ENCODE data around the gene CES5A. TPM values are rescaled to one million over a fixed set of nuclear protein-coding genes. Genes with fewer than 3 reads are reported as not detected.
"Not testable (repeated sequence)": the region's sequence is repeated elsewhere in the genome, so short reads cannot be mapped to it uniquely, and the experiment has no call there.

CES5A gene
- total and polyA plus RNA-seq, 2 of the 8 experiments (the other 6 are each of a cell fraction or from before 2014, with no cell fraction given) = not detected

GRCh38 chr16:55816222-55816621 is 59.0 kb downstream of the CES5A start:
- H2BK20ac ChIP-seq (ENCODE audit: low read length); H4K91ac ChIP-seq (replicated peaks; ENCODE audit: insufficient read length, low read length); H3K9ac ChIP-seq (replicated peaks in 1 of 4; ENCODE audit: extremely low read depth in 1 of 4, low read depth in 3 of 4, low read length in 3 of 4); H3K56ac ChIP-seq (replicated peaks; ENCODE audit: insufficient read length, low read depth, low read length); FAIRE-seq; H3K27ac ChIP-seq (ENCODE audit: low read depth, low read length); H3K23ac ChIP-seq (ENCODE audit: insufficient read length); H4K8ac ChIP-seq (ENCODE audit: extremely low read depth, insufficient read depth, low read length); H3K4me2 ChIP-seq (ENCODE audit: insufficient read depth in 1 of 2, low read depth in 2 of 2, low read length in 2 of 2); H3K4me1 ChIP-seq (replicated peaks in 1 of 4; ENCODE audit: control insufficient read depth in 3 of 4, insufficient read depth in 4 of 4, low read length in 3 of 4); H3K27me3 ChIP-seq (replicated peaks in 1 of 4; ENCODE audit: control insufficient read depth in 3 of 4, extremely low read depth in 1 of 4, insufficient read depth in 3 of 4, low read length in 3 of 4); H3K14ac ChIP-seq (ENCODE audit: insufficient read length); H3K9me3 ChIP-seq (ENCODE audit: insufficient read depth in 2 of 2, low read depth in 1 of 2, low read length in 1 of 2); H3K4ac ChIP-seq (replicated peaks; ENCODE audit: insufficient read length, low read depth, low read length); H3K36me3 ChIP-seq (ENCODE audit: control insufficient read depth in 2 of 4, insufficient read depth in 4 of 4, low read length in 3 of 4); H3K79me1 ChIP-seq (ENCODE audit: low read depth, low read length); H2BK15ac ChIP-seq (ENCODE audit: low read length); CTCF ChIA-PET (ENCODE audit: partially characterized antibody); H4K5ac ChIP-seq (ENCODE audit: insufficient read length, low read depth, low read length); H2BK5ac ChIP-seq (ENCODE audit: low read depth, low read length); H2AK5ac ChIP-seq (ENCODE audit: low read depth, low read length); DNase-seq (ENCODE audit: low read depth in 1 of 2, low spot score in 2 of 2); H2AFZ ChIP-seq (ENCODE audit: low read length); POLR2A ChIA-PET (ENCODE audit: partially characterized antibody); H2BK12ac ChIP-seq (ENCODE audit: low read depth, low read length); H2BK120ac ChIP-seq (replicated peaks; ENCODE audit: low read depth, low read length); H3K4me3 ChIP-seq (ENCODE audit: extremely low read depth in 1 of 4, insufficient read depth in 2 of 4, low read depth in 3 of 4, low read length in 4 of 4); H3K18ac ChIP-seq (ENCODE audit: extremely low read depth, low read length); H3K23me2 ChIP-seq (ENCODE audit: low read depth, low read length); H3K79me2 ChIP-seq (ENCODE audit: control insufficient read depth in 1 of 2, insufficient read depth in 2 of 2, low read length in 2 of 2); H4K20me1 ChIP-seq (replicated peaks in 1 of 2; ENCODE audit: control insufficient read depth in 1 of 2, insufficient read depth in 2 of 2, low read length in 2 of 2): not testable (repeated sequence)
- 79% methylated on average over 4 of the region's 4 CpGs; no CpG with 5 or more reads in 1 of the 2 experiments for WGBS, 2 experiments (ENCODE audit: extremely low coverage in 1 of 2, insufficient coverage in 1 of 2, insufficient read length in 1 of 2, insufficient replicate concordance in 2 of 2, low coverage in 1 of 2, low lambda C conversion rate in 2 of 2, missing lambda C conversion rate in 1 of 2)

All from H1 (cell line).